ENCODE results near the gene CDH13.

DNA sequence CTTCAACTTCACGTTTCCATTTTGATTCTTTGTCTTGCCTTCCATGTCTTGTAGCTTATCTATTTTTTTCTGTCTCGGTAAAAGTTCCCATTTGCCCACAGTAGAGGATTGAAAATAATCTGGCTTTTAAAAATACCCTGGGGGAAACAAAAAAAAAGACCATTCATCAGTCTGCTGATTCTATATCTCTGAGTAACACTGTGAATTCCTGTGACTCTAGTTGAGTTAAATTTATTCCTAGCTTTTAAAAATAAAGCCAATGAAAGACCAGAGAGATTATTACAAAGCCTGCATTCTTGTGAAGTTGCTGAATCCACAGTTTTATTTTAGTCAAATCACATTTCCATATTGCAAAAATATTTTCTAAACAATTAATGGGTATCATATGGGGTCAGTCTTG, 532.3 kb downstream of the CDH13 start:
- TF ChIP-seq, protein P1, sequence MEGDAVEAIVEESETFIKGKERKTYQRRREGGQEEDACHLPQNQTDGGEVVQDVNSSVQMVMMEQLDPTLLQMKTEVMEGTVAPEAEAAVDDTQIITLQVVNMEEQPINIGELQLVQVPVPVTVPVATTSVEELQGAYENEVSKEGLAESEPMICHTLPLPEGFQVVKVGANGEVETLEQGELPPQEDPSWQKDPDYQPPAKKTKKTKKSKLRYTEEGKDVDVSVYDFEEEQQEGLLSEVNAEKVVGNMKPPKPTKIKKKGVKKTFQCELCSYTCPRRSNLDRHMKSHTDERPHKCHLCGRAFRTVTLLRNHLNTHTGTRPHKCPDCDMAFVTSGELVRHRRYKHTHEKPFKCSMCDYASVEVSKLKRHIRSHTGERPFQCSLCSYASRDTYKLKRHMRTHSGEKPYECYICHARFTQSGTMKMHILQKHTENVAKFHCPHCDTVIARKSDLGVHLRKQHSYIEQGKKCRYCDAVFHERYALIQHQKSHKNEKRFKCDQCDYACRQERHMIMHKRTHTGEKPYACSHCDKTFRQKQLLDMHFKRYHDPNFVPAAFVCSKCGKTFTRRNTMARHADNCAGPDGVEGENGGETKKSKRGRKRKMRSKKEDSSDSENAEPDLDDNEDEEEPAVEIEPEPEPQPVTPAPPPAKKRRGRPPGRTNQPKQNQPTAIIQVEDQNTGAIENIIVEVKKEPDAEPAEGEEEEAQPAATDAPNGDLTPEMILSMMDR (IDR thresholded peaks at IDR 0.05) = no peak
- TF ChIP-seq POLR2A (IDR thresholded peaks at IDR 0.05) = no peak
